Stimulated activated CD4-positive, alpha-beta T cell treated with anti-CD3 and anti-CD28 coated beads, Interleukin-2, amount 100 ng/mL, for 48 hours (primary cell): ENCODE measurements around the gene TFEB.

Experiments used
- DNase-seq, 2 donors: peaks; one replicate each; pipeline ENCODE4 v3.0.0-alpha.2; 2020

Gene TFEB

GRCh38 chr6:41648070-41648585 lies 87.3 kb downstream of the TFEB start:
- no peak for DNase-seq

- DNase-seq: no peak
These were observed 88.3 kb downstream of the TFEB start for GRCh38 chr6:41647061-41647511.

GRCh38 chr6:41646026-41646795 lies 89.2 kb downstream of the TFEB start:
- no peak for DNase-seq

- no peak for DNase-seq
These were observed 90.3 kb downstream of the TFEB start for GRCh38 chr6:41645007-41645618.

GRCh38 chr6:41644297-41644879 lies 91.0 kb downstream of the TFEB start:
- no peak for DNase-seq

- no peak for DNase-seq
These were observed 91.5 kb downstream of the TFEB start for GRCh38 chr6:41643899-41644269.

- no peak for DNase-seq
These were observed 92.2 kb downstream of the TFEB start for GRCh38 chr6:41642960-41643898.

GRCh38 chr6:41642090-41642959 lies 93.1 kb downstream of the TFEB start:
- DNase-seq: no peak

- DNase-seq: no peak
These were observed 94.0 kb downstream of the TFEB start for GRCh38 chr6:41641352-41641925.

GRCh38 chr6:41640426-41640825 lies 95.0 kb downstream of the TFEB start:
- no peak for DNase-seq

GRCh38 chr6:41639809-41640371 lies 95.5 kb downstream of the TFEB start:
- no peak for DNase-seq

GRCh38 chr6:41638935-41639808 lies 96.2 kb downstream of the TFEB start:
- DNase-seq: no peak

- no peak for DNase-seq
These were observed 97.1 kb downstream of the TFEB start, which contains the start of gene MDFI for GRCh38 chr6:41638002-41638934. Gene MDFI (plus strand): TSS chr6:41638468. CDS start chr6:41638750, 282 bp downstream.

GRCh38 chr6:41637194-41638001 lies 98.0 kb downstream of the TFEB start:
- DNase-seq: no peak

- DNase-seq: no peak
These were observed 98.6 kb downstream of the TFEB start for GRCh38 chr6:41636833-41637193.

- DNase-seq: no peak
These were observed 100.0 kb downstream of the TFEB start for GRCh38 chr6:41635365-41635764.

GRCh38 chr6:41634657-41635056 lies 100.8 kb downstream of the TFEB start:
- no peak for DNase-seq
